ENCODE data around the gene JAG2. TPM values are rescaled to one million over a fixed set of nuclear protein-coding genes. Genes with fewer than 3 reads are reported as not detected.

JAG2 gene
- total RNA-seq, 1 experiment from 2014 or later = 12.2 TPM

- TF ChIP-seq ZNF396 (CRISPR knock-in tag; IDR thresholded peaks at IDR 0.05; ENCODE audit: borderline replicate concordance) = no peak
- TF ChIP-seq NR3C1 (CRISPR knock-in tag; conservative IDR thresholded peaks at IDR 0.05; ENCODE audit: low read depth) = no peak
- no peak for TF ChIP-seq SMAD4 (CRISPR knock-in tag; IDR thresholded peaks at IDR 0.05)
- no peak for TF ChIP-seq JUN (CRISPR knock-in tag; IDR thresholded peaks at IDR 0.05)
- no peak for TF ChIP-seq EMX1 (CRISPR knock-in tag; IDR thresholded peaks at IDR 0.05)
- no peak for TF ChIP-seq NFE2L1 (CRISPR knock-in tag; IDR thresholded peaks at IDR 0.05)
- TF ChIP-seq SP1 (CRISPR knock-in tag; conservative IDR thresholded peaks at IDR 0.05) = no peak
- no peak for TF ChIP-seq STAT6 (CRISPR knock-in tag; conservative IDR thresholded peaks at IDR 0.05; ENCODE audit: low read depth)
- TF ChIP-seq ELF4 (CRISPR knock-in tag; IDR thresholded peaks at IDR 0.05; ENCODE audit: low read depth) = no peak
- TF ChIP-seq, protein P1, sequence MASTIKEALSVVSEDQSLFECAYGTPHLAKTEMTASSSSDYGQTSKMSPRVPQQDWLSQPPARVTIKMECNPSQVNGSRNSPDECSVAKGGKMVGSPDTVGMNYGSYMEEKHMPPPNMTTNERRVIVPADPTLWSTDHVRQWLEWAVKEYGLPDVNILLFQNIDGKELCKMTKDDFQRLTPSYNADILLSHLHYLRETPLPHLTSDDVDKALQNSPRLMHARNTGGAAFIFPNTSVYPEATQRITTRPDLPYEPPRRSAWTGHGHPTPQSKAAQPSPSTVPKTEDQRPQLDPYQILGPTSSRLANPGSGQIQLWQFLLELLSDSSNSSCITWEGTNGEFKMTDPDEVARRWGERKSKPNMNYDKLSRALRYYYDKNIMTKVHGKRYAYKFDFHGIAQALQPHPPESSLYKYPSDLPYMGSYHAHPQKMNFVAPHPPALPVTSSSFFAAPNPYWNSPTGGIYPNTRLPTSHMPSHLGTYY (CRISPR knock-in tag; IDR thresholded peaks at IDR 0.05) = no peak
- TF ChIP-seq, protein P2, sequence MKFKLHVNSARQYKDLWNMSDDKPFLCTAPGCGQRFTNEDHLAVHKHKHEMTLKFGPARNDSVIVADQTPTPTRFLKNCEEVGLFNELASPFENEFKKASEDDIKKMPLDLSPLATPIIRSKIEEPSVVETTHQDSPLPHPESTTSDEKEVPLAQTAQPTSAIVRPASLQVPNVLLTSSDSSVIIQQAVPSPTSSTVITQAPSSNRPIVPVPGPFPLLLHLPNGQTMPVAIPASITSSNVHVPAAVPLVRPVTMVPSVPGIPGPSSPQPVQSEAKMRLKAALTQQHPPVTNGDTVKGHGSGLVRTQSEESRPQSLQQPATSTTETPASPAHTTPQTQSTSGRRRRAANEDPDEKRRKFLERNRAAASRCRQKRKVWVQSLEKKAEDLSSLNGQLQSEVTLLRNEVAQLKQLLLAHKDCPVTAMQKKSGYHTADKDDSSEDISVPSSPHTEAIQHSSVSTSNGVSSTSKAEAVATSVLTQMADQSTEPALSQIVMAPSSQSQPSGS (CRISPR knock-in tag; IDR thresholded peaks at IDR 0.05; ENCODE audit: borderline replicate concordance, low read depth) = no peak
- TF ChIP-seq NFYB (CRISPR knock-in tag; conservative IDR thresholded peaks at IDR 0.05; ENCODE audit: low read depth) = no peak
- no peak for TF ChIP-seq ZNF423 (CRISPR knock-in tag; IDR thresholded peaks at IDR 0.05)
- TF ChIP-seq, protein P3, sequence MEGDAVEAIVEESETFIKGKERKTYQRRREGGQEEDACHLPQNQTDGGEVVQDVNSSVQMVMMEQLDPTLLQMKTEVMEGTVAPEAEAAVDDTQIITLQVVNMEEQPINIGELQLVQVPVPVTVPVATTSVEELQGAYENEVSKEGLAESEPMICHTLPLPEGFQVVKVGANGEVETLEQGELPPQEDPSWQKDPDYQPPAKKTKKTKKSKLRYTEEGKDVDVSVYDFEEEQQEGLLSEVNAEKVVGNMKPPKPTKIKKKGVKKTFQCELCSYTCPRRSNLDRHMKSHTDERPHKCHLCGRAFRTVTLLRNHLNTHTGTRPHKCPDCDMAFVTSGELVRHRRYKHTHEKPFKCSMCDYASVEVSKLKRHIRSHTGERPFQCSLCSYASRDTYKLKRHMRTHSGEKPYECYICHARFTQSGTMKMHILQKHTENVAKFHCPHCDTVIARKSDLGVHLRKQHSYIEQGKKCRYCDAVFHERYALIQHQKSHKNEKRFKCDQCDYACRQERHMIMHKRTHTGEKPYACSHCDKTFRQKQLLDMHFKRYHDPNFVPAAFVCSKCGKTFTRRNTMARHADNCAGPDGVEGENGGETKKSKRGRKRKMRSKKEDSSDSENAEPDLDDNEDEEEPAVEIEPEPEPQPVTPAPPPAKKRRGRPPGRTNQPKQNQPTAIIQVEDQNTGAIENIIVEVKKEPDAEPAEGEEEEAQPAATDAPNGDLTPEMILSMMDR (IDR thresholded peaks at IDR 0.05) = no peak
- TF ChIP-seq JAZF1 (CRISPR knock-in tag; IDR thresholded peaks at IDR 0.05) = no peak
- no peak for TF ChIP-seq ZNF232 (CRISPR knock-in tag; IDR thresholded peaks at IDR 0.05)
- no peak for TF ChIP-seq CREM (CRISPR knock-in tag; IDR thresholded peaks at IDR 0.05)
- no peak for TF ChIP-seq MXD4 (CRISPR knock-in tag; IDR thresholded peaks at IDR 0.05; ENCODE audit: borderline replicate concordance)
- POLR2A ChIA-PET = no interaction called here
- no peak for DNase-seq (ENCODE audit: low spot score)
- Mint-ChIP-seq H3K4me3 (no peak overlapping the region), H3K4me1 (peaks cover 3% of the 10 kb centered on the region; the same call in 1 of the 2 replicates), H3K27ac (no peak overlapping the region), H3K9me3 (no peaks in the 10 kb centered on the region), H3K27me3 (ENCODE audit: low read depth) (peaks cover 20% of the 10 kb centered on the region), H3K36me3 (no peaks in the 10 kb centered on the region)
- ATAC-seq = no peak
- CTCF ChIA-PET = interaction anchor here (0.7 to 3.3 kb wide), 14 partner anchors 9 to 189 kb away, joined by 3 to 33 read pairs (median 5); partner anchors contain the start of gene JAG2
Measured at GRCh38 chr14:105200641-105201040, 32.1 kb upstream of the JAG2 start.

- Mint-ChIP-seq H3K4me1 (peaks cover 4% of the 10 kb centered on the region; the same call in 1 of the 2 replicates), H3K36me3 (no peaks in the 10 kb centered on the region), H3K27ac (no peak overlapping the region), H3K27me3 (ENCODE audit: low read depth) (peaks cover 20% of the 10 kb centered on the region), H3K9me3 (no peaks in the 10 kb centered on the region), H3K4me3 (no peak overlapping the region)
- no peak for TF ChIP-seq JAZF1 (CRISPR knock-in tag; IDR thresholded peaks at IDR 0.05)
- no peak for TF ChIP-seq PRDM15 (CRISPR knock-in tag; IDR thresholded peaks at IDR 0.05)
- no peak for TF ChIP-seq HMGXB4 (CRISPR knock-in tag; IDR thresholded peaks at IDR 0.05)
- peak; percentile 45; the same call in 1 of the 2 replicates for TF ChIP-seq USF2 (CRISPR knock-in tag; IDR thresholded peaks at IDR 0.05)
- TF ChIP-seq KAT7 (CRISPR knock-in tag; IDR thresholded peaks at IDR 0.05; ENCODE audit: borderline replicate concordance) = no peak
- TF ChIP-seq CREM (CRISPR knock-in tag; IDR thresholded peaks at IDR 0.05) = no peak
- ATAC-seq = no peak
- POLR2A ChIA-PET = no interaction called here
- DNase-seq (ENCODE audit: low spot score) = peak; percentile 42
- CTCF ChIA-PET = interaction anchor here (0.8 to 3.3 kb wide), 8 partner anchors 9 to 178 kb away, joined by 3 to 33 read pairs (median 4); partner anchors contain the start of gene JAG2
Measured at GRCh38 chr14:105200074-105200473, 31.5 kb upstream of the JAG2 start.

All from WTC11 (cell line).